ENCODE results near the gene DACT2. TPM values are rescaled to one million over a fixed set of nuclear protein-coding genes. Genes with fewer than 3 reads are reported as not detected.

Gene DACT2
- total RNA-seq, 1 donor from 2014 or later: 0.36 TPM

GRCh38 chr6:168265827-168266815, 53.5 kb downstream of the DACT2 start:
- H3K27me3 ChIP-seq: no peaks in the 10 kb centered on the region
- H3K4me3 ChIP-seq: no peak overlapping the region
- TF ChIP-seq EZH2 (IDR thresholded peaks at IDR 0.05) (no peak), CTCF (IDR thresholded peaks at IDR 0.05) (no peak), EZH2phosphoT487 (IDR thresholded peaks at IDR 0.05) (no peak)
- no peaks in the 10 kb centered on the region for H4K20me1 ChIP-seq (ENCODE audit: low read depth)
- Mint-ChIP-seq H3K4me1 (no peaks in the 10 kb centered on the region), H3K4me3 (no peak overlapping the region), H3K36me3 (no peaks in the 10 kb centered on the region), H3K27ac (no peak overlapping the region), H3K27me3 (ENCODE audit: insufficient read depth, low read depth) (no peaks in the 10 kb centered on the region), H3K9me3 (no peaks in the 10 kb centered on the region)
- no peaks in the 10 kb centered on the region for H3F3A ChIP-seq (ENCODE audit: low read depth)
- H3K36me3 ChIP-seq: no peaks in the 10 kb centered on the region
- no peaks in the 10 kb centered on the region for H3K79me2 ChIP-seq (ENCODE audit: low read depth)
- H2AFZ ChIP-seq (replicated peaks): no peak overlapping the region
- H3K4me1 ChIP-seq: no peaks in the 10 kb centered on the region
- no peaks in the 10 kb centered on the region for H3K9me3 ChIP-seq (ENCODE audit: low read depth)
- no peak overlapping the region for H3K9ac ChIP-seq
- no peak overlapping the region for H3K27ac ChIP-seq
- no peak overlapping the region for H3K4me2 ChIP-seq
- no peak for DNase-seq (ENCODE audit: low spot score)

- H2AFZ ChIP-seq (replicated peaks): no peak overlapping the region
- DNase-seq (ENCODE audit: low spot score): no peak
- Mint-ChIP-seq H3K36me3 (no peaks in the 10 kb centered on the region), H3K27ac (no peak overlapping the region), H3K9me3 (no peaks in the 10 kb centered on the region), H3K27me3 (ENCODE audit: insufficient read depth, low read depth) (no peaks in the 10 kb centered on the region), H3K4me3 (no peak overlapping the region), H3K4me1 (peaks cover 2% of the 10 kb centered on the region)
- no peak overlapping the region for H3K4me2 ChIP-seq
- no peaks in the 10 kb centered on the region for H3K4me1 ChIP-seq
- H3K27me3 ChIP-seq: no peaks in the 10 kb centered on the region
- TF ChIP-seq EZH2 (IDR thresholded peaks at IDR 0.05) (no peak), EZH2phosphoT487 (IDR thresholded peaks at IDR 0.05) (no peak), CTCF (IDR thresholded peaks at IDR 0.05) (no peak)
- H3K79me2 ChIP-seq (ENCODE audit: low read depth): no peaks in the 10 kb centered on the region
- H3K9ac ChIP-seq: no peak overlapping the region
- no peaks in the 10 kb centered on the region for H3K36me3 ChIP-seq
- no peaks in the 10 kb centered on the region for H3K9me3 ChIP-seq (ENCODE audit: low read depth)
- no peaks in the 10 kb centered on the region for H4K20me1 ChIP-seq (ENCODE audit: low read depth)
- no peaks in the 10 kb centered on the region for H3F3A ChIP-seq (ENCODE audit: low read depth)
- H3K27ac ChIP-seq: no peak overlapping the region
- no peak overlapping the region for H3K4me3 ChIP-seq
Observed at GRCh38 chr6:168265394-168265793, 54.2 kb downstream of the DACT2 start.

DNA sequence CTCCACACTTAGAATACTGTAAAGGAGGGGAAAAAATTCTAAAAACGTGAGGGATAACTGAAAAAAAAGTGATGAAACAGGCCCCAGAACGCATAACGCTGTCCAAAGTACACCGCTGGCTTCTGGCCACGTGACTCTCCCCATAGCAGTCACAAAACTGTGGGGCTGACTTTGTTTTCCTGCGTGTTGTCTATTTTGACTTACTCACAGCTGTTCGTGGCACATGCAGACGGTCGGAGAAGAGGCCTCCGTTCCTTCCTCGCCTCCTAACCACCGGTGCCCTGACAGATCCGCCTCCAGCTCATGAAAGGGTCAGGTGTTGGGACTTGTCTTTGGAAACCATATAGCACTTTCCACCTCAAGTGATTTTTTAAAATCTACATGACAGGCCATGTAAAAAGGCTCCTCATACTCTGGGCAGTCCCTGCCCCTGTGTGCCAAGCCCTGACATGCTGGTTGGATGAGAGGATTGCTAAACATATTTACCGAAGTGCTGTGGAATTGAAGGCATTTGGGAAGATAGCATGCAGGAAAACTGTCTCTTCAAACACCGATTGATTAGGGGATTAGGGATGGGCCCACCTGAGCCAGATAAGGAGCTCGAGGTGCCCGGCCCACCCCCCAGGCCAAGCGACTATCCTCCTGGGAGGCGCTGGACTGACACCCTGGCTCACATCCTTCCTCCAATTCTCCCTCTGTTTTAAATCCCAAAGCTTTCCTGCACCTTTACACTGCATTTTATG, 54.8 kb downstream of the DACT2 start:
- Histone ChIP-seq H3K36me3 (no peaks in the 10 kb centered on the region), H3K27me3 (no peaks in the 10 kb centered on the region), H3K9me3 (ENCODE audit: low read depth) (no peaks in the 10 kb centered on the region), H3K27ac (no peak overlapping the region), H3K9ac (no peak overlapping the region), H3F3A (ENCODE audit: low read depth) (no peaks in the 10 kb centered on the region), H3K4me3 (no peak overlapping the region), H3K4me1 (no peaks in the 10 kb centered on the region), H3K4me2 (no peak overlapping the region), H4K20me1 (ENCODE audit: low read depth) (no peaks in the 10 kb centered on the region), H2AFZ (replicated peaks) (no peak overlapping the region), H3K79me2 (ENCODE audit: low read depth) (no peaks in the 10 kb centered on the region)
- Mint-ChIP-seq H3K4me1 (peaks cover 3% of the 10 kb centered on the region), H3K27me3 (ENCODE audit: insufficient read depth, low read depth) (peaks cover 2% of the 10 kb centered on the region), H3K9me3 (no peaks in the 10 kb centered on the region), H3K27ac (no peak overlapping the region), H3K36me3 (no peaks in the 10 kb centered on the region), H3K4me3 (no peak overlapping the region)
- no peak for DNase-seq (ENCODE audit: low spot score)
- TF ChIP-seq CTCF (IDR thresholded peaks at IDR 0.05): no peak
- TF ChIP-seq EZH2 (IDR thresholded peaks at IDR 0.05): no peak
- TF ChIP-seq EZH2phosphoT487 (IDR thresholded peaks at IDR 0.05): no peak

Measured in neural progenitor cell (in vitro differentiated cells).